COLO668 (cell line): Measurements from ENCODE around the gene PRDX6.
"Not testable (repeated sequence)": the region's sequence is repeated elsewhere in the genome, so short reads cannot be mapped to it uniquely, and the experiment has no call there.

Source experiments
- DNase-seq: peaks from one replicate; lab custom pipeline; 2025; ENCODE audit not compliant: unreplicated experiment; lab: John Stamatoyannopoulos, UW

The PRDX6 gene

DNA sequence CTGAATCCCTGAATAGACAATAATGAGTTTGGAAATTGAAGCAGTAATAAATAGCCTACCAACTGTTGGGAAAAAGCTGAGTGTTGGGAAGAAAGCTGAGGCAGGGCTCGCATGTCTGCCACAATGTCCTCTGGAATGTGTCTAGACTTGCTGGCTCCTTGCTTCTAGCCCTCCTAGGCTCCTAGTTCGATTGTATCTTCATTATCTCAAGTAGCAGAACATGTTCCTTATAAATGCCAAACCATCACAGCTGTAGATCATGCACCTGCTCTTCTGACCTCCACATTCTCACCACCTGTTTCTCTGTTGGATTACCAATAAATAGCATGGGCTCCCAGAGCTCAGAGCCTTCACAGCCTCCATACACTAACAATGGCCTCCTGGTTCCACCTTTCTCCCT lies 12.9 kb upstream of the PRDX6 start:
- DNase-seq, result not testable (repeated sequence)

- DNase-seq, result no peak
Measured at GRCh38 chr1:173467426-173467825, 9.7 kb upstream of the PRDX6 start.

- no peak for DNase-seq
Measured at GRCh38 chr1:173469656-173470055, 7.5 kb upstream of the PRDX6 start.

DNA sequence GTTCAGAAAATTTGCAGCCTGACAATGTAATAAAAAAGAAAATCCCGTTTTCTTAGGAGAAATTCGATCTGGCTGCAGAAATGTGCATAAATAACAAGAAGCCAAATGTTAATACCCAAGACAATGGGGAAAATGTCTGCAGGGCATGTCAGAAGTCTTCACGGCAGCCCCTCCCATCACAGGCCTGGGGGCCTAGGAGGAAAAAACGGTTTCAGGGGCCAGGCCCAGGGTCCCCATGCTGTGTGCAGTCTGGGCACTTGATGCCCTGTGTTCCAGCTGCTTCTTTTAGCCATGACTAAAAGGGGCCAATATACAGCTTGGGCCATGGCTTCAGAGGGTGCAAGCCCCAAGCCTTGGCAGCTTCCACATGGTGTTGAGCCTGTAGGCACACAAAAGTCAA lies 6.5 kb upstream of the PRDX6 start:
- DNase-seq, result no peak

- no peak for DNase-seq
Measured at GRCh38 chr1:173473599-173474011, 3.5 kb upstream of the PRDX6 start.

- DNase-seq, result no peak
Measured at GRCh38 chr1:173474097-173474779, 2.9 kb upstream of the PRDX6 start.

DNA sequence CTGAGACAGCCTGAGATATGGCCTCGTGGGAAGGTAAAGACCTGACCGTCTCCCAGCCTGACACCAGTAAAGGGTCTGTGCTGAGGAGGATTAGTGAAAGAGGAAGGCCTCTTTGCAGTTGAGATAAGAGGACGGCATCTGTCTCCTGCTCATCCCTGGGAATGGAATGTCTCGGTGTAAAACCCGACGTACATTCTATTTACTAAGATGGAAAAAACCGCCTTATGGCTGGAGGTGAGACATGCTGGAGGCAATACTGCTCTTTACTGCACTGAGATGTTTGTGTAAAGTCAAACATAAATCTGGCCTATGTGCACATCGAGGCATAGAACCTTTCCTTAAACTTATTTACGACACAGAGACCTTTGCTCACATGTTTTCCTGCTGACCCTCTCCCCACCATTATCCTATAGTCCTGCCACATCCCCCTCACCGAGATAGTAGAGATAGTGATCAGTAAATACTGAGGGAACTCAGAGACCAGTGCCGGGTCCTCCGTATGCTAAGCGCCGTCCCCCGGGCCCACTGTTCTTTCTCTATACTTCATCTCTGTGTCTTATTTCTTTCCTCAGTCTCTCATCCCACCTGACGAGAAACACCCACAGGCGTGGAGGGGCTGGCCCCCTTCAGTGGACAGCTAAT lies 2.2 kb upstream of the PRDX6 start:
- not testable (repeated sequence) for DNase-seq

- no peak for DNase-seq
Measured at GRCh38 chr1:173475564-173476196, 1.5 kb upstream of the PRDX6 start.

DNA sequence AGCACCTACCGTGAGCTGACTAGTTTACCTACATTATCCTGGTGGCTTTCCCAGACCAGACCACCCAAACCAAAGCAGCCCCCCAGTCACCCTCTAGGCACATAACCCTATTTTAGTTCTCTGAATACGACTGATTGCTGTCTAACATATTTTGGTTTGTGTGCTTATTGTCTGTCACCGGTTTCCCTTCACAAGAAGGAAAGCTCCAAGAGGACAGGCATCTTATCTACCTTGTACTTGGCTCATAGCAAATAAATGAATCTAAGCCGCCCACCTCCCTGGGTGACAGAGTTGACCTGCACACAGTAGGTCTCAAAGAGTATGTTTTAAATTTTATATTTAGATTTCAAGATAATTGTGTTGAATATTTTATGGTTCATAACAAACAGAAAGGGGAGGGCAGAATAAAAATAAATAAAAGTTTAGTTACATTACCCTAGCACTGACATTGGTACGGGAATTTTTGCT lies 904 bp upstream of the PRDX6 start:
- DNase-seq, result no peak

DNA sequence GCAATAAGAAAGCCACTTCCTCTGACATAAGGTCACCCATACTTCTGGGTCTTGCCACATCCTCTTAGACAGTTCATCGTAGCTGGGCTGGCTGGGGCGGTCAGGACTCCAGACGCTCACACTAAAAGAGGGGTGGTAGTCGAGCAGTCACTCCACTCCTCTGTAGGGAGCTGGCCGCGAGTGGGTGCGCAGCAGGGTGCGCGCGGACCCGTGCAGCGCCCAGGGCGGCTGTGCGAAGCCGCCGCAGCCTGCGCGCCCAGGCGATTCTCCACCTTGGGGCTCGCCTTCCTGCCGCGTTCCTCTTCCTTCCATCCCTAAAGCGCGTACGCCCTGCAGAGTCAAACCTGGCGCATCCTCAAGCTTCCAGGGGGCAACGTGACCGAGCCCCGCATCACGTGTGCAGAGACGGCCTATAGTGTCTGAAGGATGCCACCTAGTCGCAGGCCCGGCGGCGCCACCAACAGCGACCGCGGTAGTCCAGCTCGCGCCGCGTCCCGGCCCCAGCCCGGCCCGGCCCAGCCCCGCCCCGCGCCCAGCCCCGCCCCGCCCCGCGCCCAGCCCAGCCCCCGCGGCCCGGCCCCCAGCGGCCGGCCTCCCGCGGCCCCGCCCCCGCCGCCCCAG lies 360 bp upstream of the PRDX6 start:
- peak; percentile 96 for DNase-seq

GRCh38 chr1:173478094-173478674 lies 1.0 kb downstream of the PRDX6 start:
- peak; percentile 30 for DNase-seq

- no peak for DNase-seq
Measured at GRCh38 chr1:173479649-173480048, 2.5 kb downstream of the PRDX6 start.

DNA sequence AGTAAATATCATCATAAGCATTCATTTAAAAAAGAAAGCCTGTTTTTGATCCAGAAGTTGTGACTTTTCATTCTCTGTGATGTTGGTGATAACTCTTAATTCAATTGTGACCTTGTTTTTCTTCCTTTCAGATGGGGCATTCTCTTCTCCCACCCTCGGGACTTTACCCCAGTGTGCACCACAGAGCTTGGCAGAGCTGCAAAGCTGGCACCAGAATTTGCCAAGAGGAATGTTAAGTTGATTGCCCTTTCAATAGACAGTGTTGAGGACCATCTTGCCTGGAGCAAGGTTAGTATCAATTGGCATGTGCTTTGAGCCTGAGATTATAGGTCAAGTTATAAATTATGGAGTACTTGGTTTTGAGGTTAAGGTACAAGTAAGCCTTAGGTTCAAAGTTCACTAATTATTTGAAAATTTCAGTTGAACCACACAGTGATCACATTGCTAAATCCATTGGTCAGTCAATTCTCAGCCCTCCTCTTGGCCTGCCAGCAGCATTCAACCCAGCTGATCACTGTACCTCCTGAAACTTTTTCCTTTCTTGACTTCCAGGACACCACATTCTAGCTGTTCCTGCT lies 4.1 kb downstream of the PRDX6 start:
- DNase-seq, result no peak

DNA sequence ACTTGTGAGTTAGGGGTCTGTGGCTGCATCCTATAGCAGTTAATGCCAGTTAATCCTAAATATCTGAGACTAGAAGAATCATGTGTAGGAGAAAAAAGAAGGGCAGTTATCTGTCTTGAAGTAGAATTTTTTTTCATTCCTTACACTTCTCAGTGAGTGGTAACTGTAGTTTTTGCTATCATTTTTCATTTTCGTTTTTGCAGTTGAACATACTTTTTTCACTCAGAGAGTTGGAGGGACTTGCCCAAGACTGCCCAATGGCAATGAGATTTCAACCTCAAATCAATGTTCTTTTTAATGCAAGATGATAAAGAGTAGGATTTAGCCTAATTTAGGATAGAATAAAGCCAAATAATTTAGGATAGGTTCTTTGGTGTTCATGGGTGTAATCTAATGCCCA lies 5.5 kb downstream of the PRDX6 start:
- DNase-seq, result no peak

- no peak for DNase-seq
Measured at GRCh38 chr1:173484276-173484675, 7.1 kb downstream of the PRDX6 start.

DNA sequence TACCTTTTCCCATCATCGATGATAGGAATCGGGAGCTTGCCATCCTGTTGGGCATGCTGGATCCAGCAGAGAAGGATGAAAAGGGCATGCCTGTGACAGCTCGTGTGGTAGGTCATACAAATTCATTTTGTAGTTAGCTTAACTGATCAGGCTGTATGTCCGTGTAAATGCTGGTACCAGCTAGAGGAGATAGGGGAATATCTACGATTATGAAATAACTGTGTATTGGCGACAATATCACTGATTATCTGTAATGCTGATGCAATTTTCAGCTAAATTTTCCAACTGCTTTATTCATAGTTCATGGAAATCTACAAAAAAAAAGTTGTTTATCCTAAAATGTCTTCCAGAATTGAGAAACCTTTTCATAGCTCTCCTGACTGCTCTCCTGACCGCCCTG lies 8.3 kb downstream of the PRDX6 start:
- no peak for DNase-seq

GRCh38 chr1:173488001-173488400 lies 10.9 kb downstream of the PRDX6 start:
- no peak for DNase-seq

DNA sequence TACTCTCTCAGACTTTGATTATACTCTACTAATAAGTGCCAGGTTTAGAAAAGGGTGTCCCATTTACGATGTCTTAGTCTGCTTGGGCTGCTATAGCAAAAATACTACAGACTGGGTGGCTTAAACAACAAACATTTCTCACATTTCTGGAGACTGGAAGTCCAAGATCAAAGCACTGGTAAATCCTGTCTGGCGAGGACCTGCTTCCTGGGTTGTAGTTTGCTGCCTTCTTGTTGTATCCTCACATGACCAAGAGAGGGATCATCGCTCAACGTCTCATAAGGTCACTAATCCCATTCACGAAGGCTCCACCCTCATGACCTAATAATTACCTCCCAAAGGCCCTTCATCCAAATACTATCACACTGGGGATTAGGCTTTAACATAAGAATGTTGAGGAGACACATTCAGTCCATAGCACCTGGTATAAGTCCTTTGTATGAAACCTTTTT lies 12.0 kb downstream of the PRDX6 start:
- no peak for DNase-seq

- DNase-seq, result no peak
Measured at GRCh38 chr1:173489929-173490328, 12.8 kb downstream of the PRDX6 start.

GRCh38 chr1:173491508-173491907 lies 14.4 kb downstream of the PRDX6 start:
- no peak for DNase-seq

DNA sequence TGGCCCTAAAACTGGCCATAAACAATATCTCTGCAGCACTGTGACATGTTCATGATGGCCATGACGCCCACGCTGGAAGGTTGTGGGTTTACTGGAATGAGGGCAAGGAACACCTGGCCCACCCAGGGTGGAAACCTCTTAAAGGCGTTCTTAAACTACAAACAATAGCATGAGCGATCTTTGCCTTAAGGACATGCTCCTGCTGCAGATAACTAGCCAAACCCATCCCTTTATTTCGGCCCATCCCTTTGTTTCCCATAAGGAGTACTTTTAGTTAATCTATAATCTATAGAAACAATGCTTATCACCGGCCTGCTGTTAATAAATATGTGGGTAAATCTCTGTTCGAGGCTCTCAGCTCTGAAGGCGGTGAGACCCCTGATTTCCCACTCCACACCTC lies 16.0 kb downstream of the PRDX6 start:
- not testable (repeated sequence) for DNase-seq
